Vagina (tissue), 2 donors: ENCODE data around the gene TADA2B. TPM values are rescaled to one million over a fixed set of nuclear protein-coding genes. Genes with fewer than 3 reads are reported as not detected.

Experiments
- DNase-seq, 2 donors: peaks; one replicate each; pipeline ENCODE4 v3.0.0-alpha.2; 2017; ENCODE audit errors: extremely low spot score in 2 of 2
- H3K27ac ChIP-seq: fragments of 200-600 bp; sonication (generic); one replicate; pipeline ENCODE4 v1.5.1; 2019
- H3K27me3 ChIP-seq: fragments of 200-600 bp; sonication (generic); one replicate; pipeline ENCODE4 v1.5.1; 2019
- H3K36me3 ChIP-seq, 2 donors: fragments of 200-600 bp; sonication (generic); one replicate each; pipeline ENCODE4 v1.5.1; 2017 to 2019
- H3K4me1 ChIP-seq: fragments of 200-600 bp; sonication (generic); one replicate; pipeline ENCODE4 v1.5.1; 2019
- H3K4me3 ChIP-seq, 2 donors: fragments of 200-600 bp; sonication (generic); 1 replicate in 1 of 2; 2 replicates in 1 of 2; pipeline ENCODE4 v1.5.1; 2016 to 2019
- H3K9me3 ChIP-seq: fragments of 200-600 bp; sonication (generic); one replicate; pipeline ENCODE4 v1.5.1; 2019
- POLR2A ChIP-seq, 2 donors: fragments of 450-650 bp; IDR thresholded peaks; one replicate each; pipeline ENCODE4 v1.6.1; 2017; ENCODE audit warnings: antibody characterized with exemption in 2 of 2, mild to moderate bottlenecking in 2 of 2, moderate library complexity in 2 of 2
- POLR2AphosphoS5 ChIP-seq, 2 donors: sonication (generic); formaldehyde crosslinking; IDR thresholded peaks; one replicate each; pipeline ENCODE4 v1.9.0; 2017; ENCODE audit warnings: antibody characterized with exemption in 2 of 2, mild to moderate bottlenecking in 2 of 2, low read depth in 1 of 2; ENCODE audit not compliant: insufficient read depth in 1 of 2
- intact Hi-C: fragments of 100-400 bp; cut with DNase I; formaldehyde crosslinking; loops from one replicate; pipeline ENCODE4 v1.15.1; 2023
- total RNA-seq: library from RNA; depleted of rRNA; stranded (reverse); fragments of >200 nt; gene quantifications from one replicate; pipeline ENCODE4 v1.2.3, GENCODE V29; 2016
- TF ChIP-seq, protein P1 (sequence below), 3 experiments: fragments of 450-650 bp in 2 of 3; fragments of 200-600 bp in 1 of 3; sonication (generic) in 1 of 3; IDR thresholded peaks; one replicate each; pipeline ENCODE4 v1.5.1; 2017 to 2019; ENCODE audit warnings: antibody characterized with exemption in 3 of 3, mild to moderate bottlenecking in 2 of 3, moderate library complexity in 2 of 3

TADA2B gene
- total RNA-seq, 1 donor from 2014 or later, result 12.0 TPM

DNA sequence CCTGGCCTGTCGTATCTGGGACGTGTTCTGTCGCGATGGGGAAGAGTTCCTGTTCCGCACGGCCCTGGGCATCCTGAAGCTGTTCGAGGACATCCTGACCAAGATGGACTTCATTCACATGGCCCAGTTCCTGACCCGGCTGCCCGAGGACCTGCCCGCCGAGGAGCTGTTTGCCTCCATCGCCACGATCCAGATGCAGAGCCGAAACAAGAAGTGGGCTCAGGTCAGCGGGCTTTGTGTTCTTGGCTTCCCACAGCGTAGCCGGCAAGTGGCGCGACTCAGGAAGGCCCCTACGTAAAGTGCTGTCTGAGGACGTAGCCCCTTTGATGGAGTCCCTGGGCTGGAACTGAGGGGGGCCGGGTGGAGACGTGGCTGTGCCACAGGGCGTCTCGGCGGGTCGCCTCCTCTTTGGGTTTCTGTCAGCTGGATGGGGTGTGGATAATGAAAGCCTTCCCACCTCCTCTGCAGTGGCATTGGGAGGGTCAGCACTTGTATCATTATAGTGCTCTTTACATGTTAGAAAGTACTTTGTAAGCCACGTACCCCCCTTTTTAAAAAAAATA lies 18.1 kb upstream of the TADA2B start:
- Histone ChIP-seq H3K9me3 (no peaks in the 10 kb centered on the region), H3K4me3 (no peak overlapping the region), H3K4me1 (no peaks in the 10 kb centered on the region), H3K36me3 (peaks cover 0 to 38% of the 10 kb centered on the region in 2 donors), H3K27ac (no peak overlapping the region), H3K27me3 (no peaks in the 10 kb centered on the region)
- no peak for TF ChIP-seq POLR2A (IDR thresholded peaks at IDR 0.05)
- TF ChIP-seq POLR2AphosphoS5 (IDR thresholded peaks at IDR 0.05; ENCODE audit: insufficient read depth in 1 of 2, low read depth in 1 of 2), result no peak
- TF ChIP-seq, protein P1, sequence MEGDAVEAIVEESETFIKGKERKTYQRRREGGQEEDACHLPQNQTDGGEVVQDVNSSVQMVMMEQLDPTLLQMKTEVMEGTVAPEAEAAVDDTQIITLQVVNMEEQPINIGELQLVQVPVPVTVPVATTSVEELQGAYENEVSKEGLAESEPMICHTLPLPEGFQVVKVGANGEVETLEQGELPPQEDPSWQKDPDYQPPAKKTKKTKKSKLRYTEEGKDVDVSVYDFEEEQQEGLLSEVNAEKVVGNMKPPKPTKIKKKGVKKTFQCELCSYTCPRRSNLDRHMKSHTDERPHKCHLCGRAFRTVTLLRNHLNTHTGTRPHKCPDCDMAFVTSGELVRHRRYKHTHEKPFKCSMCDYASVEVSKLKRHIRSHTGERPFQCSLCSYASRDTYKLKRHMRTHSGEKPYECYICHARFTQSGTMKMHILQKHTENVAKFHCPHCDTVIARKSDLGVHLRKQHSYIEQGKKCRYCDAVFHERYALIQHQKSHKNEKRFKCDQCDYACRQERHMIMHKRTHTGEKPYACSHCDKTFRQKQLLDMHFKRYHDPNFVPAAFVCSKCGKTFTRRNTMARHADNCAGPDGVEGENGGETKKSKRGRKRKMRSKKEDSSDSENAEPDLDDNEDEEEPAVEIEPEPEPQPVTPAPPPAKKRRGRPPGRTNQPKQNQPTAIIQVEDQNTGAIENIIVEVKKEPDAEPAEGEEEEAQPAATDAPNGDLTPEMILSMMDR (IDR thresholded peaks at IDR 0.05), result no peak
- no peak for DNase-seq
- intact Hi-C loops, result no loop called here

DNA sequence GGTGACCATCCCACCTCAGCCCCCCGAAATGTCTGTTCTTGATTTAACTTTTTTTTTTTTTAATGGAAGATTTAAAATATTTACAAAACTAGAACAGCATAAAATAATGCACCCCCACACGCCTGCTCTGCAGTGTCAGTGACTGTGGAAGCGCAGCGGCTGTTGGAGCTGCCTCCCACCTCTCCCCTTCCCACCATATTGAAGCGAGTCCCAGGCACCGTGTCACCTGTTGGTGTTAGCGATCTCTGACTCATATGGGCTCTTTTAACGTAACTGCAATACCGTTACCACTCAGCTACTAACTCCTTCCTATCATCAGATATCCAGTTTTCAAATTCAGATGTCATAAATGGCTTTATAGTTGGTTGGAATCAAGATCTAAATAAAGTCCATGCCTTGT lies 17.1 kb upstream of the TADA2B start:
- Histone ChIP-seq H3K4me1 (no peaks in the 10 kb centered on the region), H3K27me3 (no peaks in the 10 kb centered on the region), H3K4me3 (no peak overlapping the region), H3K36me3 (peaks cover 0 to 48% of the 10 kb centered on the region in 2 donors), H3K27ac (no peak overlapping the region), H3K9me3 (no peaks in the 10 kb centered on the region)
- DNase-seq, result no peak
- TF ChIP-seq, protein P1 (IDR thresholded peaks at IDR 0.05), result no peak
- TF ChIP-seq POLR2AphosphoS5 (IDR thresholded peaks at IDR 0.05; ENCODE audit: insufficient read depth in 1 of 2, low read depth in 1 of 2), result no peak
- no peak for TF ChIP-seq POLR2A (IDR thresholded peaks at IDR 0.05)
- intact Hi-C loops, result no loop called here

DNA sequence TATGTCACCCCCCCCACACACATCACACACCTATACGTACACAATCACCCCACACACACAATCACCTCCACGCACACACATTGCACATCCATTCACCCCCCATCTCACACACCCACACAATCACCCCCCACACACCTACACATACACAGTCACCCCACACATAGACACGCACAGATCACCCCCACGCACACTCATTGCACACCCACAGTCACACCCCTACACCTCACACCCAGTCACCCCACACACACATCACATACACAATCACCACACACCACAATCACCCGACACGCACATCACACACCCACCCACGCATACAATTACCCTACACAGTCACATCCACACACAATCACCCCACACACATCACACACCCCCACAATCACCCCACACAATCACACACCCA lies 15.9 kb upstream of the TADA2B start:
- no peak for DNase-seq
- Histone ChIP-seq H3K27ac (no peak overlapping the region), H3K9me3 (no peaks in the 10 kb centered on the region), H3K36me3 (peaks cover 0 to 59% of the 10 kb centered on the region in 2 donors), H3K27me3 (no peaks in the 10 kb centered on the region), H3K4me1 (no peaks in the 10 kb centered on the region), H3K4me3 (no peak overlapping the region)
- no peak for TF ChIP-seq POLR2AphosphoS5 (IDR thresholded peaks at IDR 0.05; ENCODE audit: insufficient read depth in 1 of 2, low read depth in 1 of 2)
- TF ChIP-seq, protein P1 (IDR thresholded peaks at IDR 0.05), result no peak
- no peak for TF ChIP-seq POLR2A (IDR thresholded peaks at IDR 0.05)
- intact Hi-C loops, result no loop called here

DNA sequence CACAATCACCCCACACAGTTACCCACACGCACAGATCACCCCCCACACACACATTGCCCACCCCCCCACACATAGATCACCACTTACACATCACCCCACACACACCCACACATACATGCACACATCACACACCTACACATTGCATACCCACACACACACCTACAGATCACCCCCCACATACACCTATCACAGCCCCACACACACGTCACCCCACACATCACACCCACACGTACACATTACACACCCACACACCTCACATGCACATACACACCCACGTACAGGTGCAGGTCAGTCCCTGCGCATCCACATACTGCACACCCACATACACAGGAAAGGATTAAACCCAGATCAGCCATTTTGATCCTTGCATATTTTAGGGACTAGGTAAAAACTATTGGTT lies 15.3 kb upstream of the TADA2B start:
- Histone ChIP-seq H3K27ac (no peak overlapping the region), H3K4me3 (no peak overlapping the region), H3K9me3 (no peaks in the 10 kb centered on the region), H3K4me1 (no peaks in the 10 kb centered on the region), H3K27me3 (no peaks in the 10 kb centered on the region), H3K36me3 (peaks cover 0 to 55% of the 10 kb centered on the region in 2 donors)
- TF ChIP-seq POLR2AphosphoS5 (IDR thresholded peaks at IDR 0.05; ENCODE audit: insufficient read depth in 1 of 2, low read depth in 1 of 2) (no peak), POLR2A (IDR thresholded peaks at IDR 0.05) (no peak)
- TF ChIP-seq, protein P1 (IDR thresholded peaks at IDR 0.05), result no peak
- intact Hi-C loops, result no loop called here
- DNase-seq, result no peak

DNA sequence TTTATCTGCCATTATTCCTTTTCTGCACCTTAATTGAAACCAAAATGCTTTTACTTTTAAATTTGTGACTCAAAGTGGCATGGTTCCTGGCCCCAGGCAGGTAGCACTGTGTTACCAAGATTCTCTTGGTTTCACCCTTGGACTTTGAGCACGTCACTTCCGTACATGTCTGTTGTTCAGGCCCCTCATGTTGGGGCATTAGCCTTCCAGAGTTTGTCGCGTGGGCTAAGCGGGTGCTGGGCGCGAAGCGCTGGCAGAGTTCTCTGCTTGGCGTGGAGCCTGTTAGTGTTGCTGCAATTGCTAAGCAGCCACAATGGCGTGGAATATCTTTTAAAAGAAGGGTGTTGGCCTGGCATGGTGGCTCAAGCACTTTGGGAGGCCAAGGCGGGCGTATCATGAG lies 14.0 kb upstream of the TADA2B start:
- H3K27ac ChIP-seq, result no peak overlapping the region
- TF ChIP-seq, protein P1 (IDR thresholded peaks at IDR 0.05), result no peak
- no peak for TF ChIP-seq POLR2A (IDR thresholded peaks at IDR 0.05)
- TF ChIP-seq POLR2AphosphoS5 (IDR thresholded peaks at IDR 0.05; ENCODE audit: insufficient read depth in 1 of 2, low read depth in 1 of 2), result no peak
- no peaks in the 10 kb centered on the region for H3K27me3 ChIP-seq
- no peak overlapping the region for H3K4me3 ChIP-seq
- H3K9me3 ChIP-seq, result no peaks in the 10 kb centered on the region
- peaks cover 0 to 44% of the 10 kb centered on the region in 2 donors for H3K36me3 ChIP-seq
- H3K4me1 ChIP-seq, result no peaks in the 10 kb centered on the region
- no peak for DNase-seq
- intact Hi-C loops, result no loop called here
